Stimulated activated CD4-positive, alpha-beta T cell treated with anti-CD3 and anti-CD28 coated beads, Interleukin-1b, Interleukin-23, amount 100 ng/mL, for 1 hour (primary cell): ENCODE results near the gene MAP3K14.
A peak's percentile ranks its signal among the peaks of the same experiment; 100 is the strongest.

Experiments
- DNase-seq, 2 donors: peaks; one replicate each; pipeline ENCODE4 v3.0.0-alpha.2; 2020; ENCODE audit warnings: low read depth in 2 of 2

The MAP3K14 gene

GRCh38 chr17:45223539-45224528 lies 93.0 kb downstream of the MAP3K14 start:
- DNase-seq, result no peak

DNA sequence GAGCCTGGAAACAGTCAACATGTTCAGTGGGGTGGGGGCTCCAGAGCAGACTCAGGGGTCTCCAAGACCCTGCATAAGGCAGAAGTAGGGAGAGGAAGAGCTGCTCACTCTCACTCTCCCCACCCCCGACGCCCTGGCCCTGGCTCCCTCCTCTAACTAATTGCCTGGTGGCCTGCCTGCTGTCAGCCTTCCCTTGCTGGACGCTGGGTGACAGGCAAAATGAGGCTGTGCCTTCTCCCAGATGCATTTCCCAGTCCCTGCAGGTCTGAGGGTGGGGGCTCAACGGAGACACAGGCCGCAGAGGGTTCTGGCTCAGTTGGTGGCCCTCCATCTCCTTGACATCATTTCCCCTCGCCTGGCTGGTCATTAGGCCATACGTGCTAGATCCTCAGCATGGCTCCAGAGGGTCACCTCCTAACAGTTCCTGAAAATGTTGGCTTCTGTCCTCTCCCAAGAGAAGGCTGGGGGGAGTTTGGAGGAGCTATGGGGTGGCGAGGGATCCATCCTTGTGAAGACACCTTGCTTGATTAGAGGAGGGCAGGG lies 93.8 kb downstream of the MAP3K14 start:
- DNase-seq, result no peak

- no peak for DNase-seq
Observed at GRCh38 chr17:45222289-45222995, 94.4 kb downstream of the MAP3K14 start.

DNA sequence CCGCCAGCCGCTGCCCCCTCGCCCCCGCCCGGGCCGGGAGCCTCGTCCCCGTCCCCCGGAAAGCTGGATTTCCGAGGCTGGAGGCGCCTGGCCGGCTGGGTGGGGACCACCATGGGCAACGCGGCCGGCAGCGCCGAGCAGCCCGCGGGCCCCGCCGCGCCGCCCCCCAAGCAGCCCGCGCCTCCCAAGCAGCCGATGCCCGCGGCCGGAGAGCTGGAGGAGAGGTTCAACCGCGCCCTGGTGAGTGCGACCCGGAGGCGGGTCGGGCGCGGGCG lies 94.9 kb downstream of the MAP3K14 start:
- no peak for DNase-seq

DNA sequence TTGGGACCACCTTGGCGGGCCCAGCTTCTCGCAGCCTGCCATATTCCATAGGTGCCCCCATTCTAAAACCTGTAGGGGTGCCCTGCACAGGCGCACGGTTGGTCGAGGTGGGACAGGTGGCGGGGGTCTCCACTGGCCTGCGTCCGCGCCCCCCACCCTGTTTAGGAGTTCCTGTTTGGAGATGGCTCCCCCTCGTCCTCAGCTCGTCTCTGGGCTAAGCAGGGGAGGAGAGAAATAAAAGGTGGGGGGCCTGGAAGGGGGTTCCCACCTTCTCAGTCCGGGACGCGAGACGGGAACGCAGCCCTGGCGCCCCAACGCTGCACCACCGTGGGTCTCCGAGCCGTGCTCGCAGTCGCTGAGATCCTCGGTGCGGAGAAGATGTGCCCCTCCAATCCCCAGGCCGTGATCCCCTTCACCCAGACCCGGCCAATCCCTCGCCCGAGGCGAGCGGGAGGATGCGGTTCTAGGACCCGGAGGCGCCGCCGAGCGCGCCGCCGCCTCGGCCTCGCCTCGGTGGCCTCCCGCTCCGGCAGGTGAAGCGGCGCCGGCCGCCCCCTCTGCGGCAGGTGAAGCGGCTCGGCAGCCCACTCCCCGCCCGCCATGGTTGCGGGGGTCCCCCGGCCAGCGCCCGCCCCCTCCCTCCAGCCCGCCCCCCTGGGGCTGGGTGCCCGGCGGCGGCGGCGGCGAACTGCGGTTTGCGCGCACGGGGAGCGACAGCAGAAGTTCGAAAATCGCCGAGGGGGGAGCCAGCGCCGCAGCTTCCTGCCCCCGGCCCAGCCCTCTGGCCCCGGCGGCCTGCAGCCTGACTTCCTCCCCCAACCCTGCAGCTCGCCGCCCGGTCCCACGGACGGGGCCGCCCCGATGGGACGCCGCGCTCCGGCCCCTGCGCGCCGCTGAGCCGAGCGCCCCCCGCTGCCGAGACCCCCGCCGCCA lies 95.5 kb downstream of the MAP3K14 start, which contains the start of gene FMNL1:
Gene FMNL1 (plus strand): TSS at position 805 of the 933 bp plus-strand sequence. CDS start 240 bp downstream, outside the sequence.
- no peak for DNase-seq

- no peak for DNase-seq
Observed at GRCh38 chr17:45220079-45220478, 96.7 kb downstream of the MAP3K14 start.

DNA sequence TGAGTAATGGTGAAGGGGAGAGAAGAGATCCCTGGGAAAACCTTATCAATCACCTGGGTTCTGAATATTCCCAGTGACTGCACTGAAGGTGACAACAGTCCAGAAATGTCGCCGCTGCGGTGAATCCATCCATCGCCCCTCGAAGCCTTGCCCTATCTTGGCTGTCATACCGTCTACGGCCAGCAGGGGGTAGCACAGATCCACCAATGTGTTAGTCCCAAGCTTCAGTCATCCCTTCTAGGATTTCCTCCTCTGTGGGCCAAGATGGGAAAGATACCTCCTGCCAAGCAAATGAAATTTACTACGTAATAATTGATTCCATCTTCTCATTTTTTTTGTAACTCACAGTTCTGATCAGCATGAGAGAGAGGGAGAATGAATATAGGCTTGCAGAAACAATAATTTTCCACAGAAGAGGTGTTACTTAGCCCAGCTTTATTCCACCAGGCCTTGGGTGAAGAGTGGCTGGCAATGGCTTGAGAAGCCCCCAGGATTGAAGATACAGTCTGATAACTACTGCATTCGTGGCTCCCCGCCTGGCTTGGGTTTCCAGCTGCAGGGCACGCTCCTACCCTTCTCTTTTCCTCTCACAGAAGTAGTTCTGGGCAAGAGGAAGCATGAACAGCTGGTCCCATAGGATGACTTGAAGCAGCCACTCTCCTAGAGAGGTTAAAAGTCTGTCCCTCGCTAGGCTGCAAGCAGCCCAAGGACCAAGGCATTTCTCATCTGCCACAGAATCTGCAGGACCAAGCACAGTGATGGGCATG lies 97.7 kb downstream of the MAP3K14 start:
- peak; percentile 67 to 93 for DNase-seq
